Head of caudate nucleus (tissue), 42 donors: ENCODE measurements around the gene PRSS48.
"Not testable (repeated sequence)": the region's sequence is repeated elsewhere in the genome, so short reads cannot be mapped to it uniquely, and the experiment has no call there.

Experiments used
- DNase-seq, 42 donors: peaks; one replicate each; pipeline versions ENCODE4 v3.0.0 to v3.0.0-alpha.2; 2020 to 2021; ENCODE audit warnings: mixed read lengths in 7 of 42
- intact Hi-C: fragments of 100-400 bp; cut with DNase I; formaldehyde crosslinking; loops from one replicate; pipeline ENCODE4 v1.15.0; 2022

PRSS48 gene

DNA sequence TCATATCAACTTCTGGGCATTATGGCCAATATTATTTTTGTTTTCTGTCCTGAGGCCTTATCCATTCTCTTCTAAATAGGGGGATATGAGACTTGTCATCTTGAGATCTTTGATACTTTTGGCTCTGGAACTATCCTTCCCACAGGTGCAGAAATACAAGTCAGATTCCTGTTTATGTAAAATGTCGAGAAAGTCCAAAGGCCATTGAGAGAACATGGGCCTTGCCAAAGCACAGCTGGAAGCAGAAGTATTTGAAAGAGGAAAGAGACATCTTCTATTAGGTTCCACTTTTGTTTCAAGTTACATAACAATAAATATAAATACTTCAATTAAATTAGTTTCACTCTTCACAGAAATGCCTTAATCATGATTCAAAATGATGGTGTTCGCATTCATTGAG is 20.8 kb upstream of the PRSS48 start:
- no peak for DNase-seq
- intact Hi-C loops: no loop called here

DNA sequence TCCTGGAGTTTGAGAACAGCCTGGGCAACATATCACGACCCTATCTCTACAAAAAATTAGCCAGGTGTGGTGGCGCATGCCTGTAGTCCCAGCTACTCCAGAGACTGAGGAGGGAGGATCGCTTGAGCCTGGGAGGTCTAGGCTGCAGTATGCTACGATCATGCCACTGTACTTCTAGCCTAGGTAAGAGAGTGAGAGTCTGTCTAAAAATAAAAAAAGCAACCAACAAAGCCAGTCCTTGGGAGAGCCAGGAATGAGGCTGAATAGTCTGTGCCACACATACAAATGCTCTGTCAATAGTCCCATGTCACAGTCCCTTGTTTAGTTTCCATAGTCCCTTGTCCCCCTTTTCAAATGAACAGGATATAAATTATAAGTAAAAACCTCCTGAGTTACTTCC is 19.3 kb upstream of the PRSS48 start:
- no peak for DNase-seq
- intact Hi-C loops: no loop called here

DNA sequence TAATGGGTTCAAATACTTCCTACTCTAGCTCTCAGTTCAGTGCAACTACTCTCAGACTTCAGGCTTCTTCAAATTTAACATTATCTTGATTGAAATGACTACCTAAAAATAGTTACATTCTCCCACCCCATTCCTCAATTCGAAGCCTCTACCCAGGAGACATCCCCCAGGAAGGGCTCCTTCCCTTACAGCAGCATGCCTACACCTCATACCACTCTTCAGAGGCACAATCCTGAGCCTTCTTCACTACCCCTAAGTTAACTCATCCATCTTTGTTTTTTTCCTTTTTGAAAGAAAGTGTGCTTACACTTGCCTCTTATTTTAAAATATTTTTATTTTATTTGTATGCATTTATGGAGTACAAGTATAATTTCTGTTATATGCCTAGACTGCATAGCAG is 17.2 kb upstream of the PRSS48 start:
- intact Hi-C loops: no loop called here
- DNase-seq: no peak

DNA sequence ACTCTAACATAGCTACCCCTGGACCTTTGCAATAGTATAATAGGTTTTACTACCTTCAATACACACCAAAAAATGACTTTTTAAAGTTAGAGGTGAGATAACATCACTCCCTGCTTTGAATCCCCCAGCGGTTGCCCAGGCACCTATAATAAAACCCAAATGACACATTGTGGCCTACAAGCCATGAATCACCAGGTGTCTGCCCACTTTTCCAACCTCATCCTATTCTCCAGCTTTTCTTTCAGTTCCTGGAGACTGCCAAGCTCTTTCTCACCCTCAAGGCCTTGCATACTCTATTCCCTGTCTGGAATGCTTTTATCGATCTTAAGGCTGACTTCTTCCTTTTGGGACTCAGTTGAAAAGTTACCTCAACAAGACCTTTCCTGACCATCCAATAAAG is 16.4 kb upstream of the PRSS48 start:
- intact Hi-C loops: no loop called here
- no peak for DNase-seq

DNA sequence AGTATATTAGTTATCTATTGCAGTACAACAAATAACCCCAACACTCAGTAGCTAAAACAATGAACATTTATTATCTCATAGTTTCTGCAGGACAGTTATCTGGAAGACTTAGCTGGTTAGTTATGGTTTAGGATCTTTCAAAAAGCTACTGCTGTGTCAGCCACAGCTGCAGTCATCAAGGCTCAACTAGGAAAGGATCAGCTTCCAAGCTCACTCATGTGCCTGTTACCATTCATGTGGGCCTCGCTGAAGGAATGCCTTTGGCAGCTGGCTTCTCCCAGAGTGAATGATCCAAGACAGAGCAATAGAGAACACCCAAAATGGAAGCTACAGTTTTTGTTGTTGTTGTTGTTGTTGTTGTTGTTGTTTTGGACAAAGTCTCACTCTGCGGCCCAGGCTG is 13.5 kb upstream of the PRSS48 start:
- intact Hi-C loops: no loop called here
- DNase-seq: no peak

DNA sequence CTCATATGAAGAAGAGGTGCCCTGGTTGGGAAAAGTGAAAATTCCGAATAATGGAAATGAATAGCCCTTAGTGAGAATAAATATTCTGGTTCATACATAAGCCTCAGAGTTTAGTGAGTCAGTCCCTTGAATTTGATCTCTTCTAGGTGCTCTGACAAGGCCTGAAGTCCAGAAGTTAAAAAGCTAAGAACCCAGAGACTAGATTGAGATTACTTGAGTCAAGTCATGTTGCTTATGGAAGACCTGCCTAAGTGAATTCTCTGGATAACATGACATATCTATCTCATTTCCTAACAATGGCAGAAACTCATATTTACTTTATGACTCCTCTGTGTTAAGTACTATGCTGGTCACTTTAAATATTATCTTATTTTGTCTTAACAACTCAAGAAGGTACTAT is 10.5 kb upstream of the PRSS48 start:
- intact Hi-C loops: no loop called here
- DNase-seq: no peak

DNA sequence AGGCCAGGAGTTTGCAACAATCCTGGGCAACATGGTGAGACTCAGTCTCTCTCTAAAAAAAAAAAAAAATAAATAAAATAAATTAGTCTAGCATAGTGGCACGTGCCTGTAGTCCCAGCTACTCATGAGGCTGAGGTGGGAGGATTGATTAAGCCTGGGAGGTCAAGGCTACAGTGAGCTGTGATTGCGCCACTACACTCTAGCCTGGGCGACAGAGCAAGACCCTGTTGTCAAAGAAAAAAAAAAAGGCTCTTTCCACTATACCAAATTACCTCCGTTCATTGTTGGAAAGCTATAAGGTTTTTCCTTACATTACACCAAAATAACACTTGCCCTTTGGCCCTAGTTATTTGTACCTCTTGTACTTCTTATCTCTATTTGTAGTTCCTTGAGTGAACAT is 9.9 kb upstream of the PRSS48 start:
- DNase-seq: no peak

DNA sequence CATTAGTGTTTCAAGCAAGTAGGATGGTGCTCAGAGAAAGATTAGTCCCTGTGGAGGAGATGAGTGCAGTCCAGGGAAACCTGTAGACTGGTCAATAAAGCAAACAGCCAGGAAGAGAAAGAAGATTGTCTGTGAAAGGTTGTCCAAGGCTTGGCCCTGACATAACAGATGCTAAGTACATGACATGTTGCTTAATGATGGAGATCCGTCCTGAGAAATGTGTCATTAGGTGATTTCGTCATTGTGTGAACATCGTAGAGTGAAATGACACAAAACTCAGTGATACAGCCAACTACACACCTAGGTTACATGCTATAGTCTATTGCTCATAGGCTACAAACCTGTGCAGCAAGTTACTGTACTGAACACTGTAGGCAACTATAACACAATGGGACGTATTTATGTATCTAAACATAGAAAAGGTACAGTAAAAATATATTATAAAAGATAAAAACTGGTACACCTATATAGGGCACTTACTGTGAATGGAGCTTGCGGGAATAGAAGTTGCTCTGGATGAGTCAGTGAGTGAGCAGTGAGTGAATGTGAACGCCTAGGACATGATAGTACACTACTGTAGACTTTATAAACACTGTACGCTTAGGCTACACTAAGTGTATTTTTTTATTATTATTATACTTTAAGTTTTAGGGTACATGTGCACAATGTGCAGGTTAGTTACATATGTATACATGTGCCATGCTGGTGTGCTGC is 9.0 kb upstream of the PRSS48 start:
- no peak for DNase-seq
- intact Hi-C loops: no loop called here

More for the DNA sequence above, 9.9 kb upstream of the PRSS48 start:
- intact Hi-C loops: no loop called here

DNA sequence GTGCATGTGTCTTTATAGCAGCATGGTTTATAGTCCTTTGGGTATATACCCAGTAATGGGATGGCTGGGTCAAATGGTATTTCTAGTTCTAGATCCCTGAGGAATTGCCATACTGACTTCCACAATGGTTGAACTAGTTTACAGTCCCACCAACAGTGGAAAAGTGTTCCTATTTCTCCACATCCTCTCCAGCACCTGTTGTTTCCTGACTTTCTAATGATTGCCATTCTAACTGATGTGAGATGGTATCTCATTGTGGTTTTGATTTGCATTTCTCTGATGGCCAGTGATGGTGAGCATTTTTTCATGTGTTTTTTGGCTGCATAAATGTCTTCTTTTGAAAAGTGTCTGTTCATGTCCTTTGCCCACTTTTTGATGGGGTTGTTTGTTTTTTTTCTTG is 8.1 kb upstream of the PRSS48 start:
- intact Hi-C loops, DNase-seq: not testable (repeated sequence)

DNA sequence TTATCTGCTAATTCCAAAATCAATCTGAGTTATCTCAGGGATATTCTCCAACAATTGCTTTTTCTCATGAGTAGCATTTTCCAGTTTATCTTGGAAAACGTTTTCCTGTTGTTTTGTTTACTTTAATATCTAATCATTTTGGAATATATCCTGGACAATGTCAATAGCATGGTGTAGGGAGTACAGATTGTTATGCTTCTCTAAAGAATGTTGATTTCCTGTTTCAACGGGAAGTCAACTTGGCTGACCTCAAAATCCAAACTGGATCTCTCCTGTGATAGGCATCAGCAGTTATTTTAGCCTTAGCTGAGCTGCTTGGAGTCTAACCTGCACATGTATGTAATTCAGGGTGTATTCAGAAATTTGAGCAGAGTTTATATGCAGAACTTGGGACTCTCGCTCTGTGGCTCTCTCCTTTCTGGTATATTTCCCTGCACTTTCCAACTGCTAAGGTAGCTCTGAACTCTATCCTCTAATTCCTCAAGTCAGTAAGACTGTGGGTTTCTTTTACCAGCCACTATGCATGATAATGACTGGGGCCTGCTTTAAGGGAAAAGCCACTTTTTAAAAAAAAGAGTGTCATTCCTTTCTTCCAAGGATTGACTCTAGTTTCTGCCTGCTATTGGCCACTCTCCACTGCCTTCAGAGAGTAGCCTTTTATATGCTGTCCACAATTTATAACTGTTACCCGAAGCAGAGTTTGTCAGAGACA is 7.7 kb downstream of the PRSS48 start:
- intact Hi-C loops: no loop called here
- no peak for DNase-seq

DNA sequence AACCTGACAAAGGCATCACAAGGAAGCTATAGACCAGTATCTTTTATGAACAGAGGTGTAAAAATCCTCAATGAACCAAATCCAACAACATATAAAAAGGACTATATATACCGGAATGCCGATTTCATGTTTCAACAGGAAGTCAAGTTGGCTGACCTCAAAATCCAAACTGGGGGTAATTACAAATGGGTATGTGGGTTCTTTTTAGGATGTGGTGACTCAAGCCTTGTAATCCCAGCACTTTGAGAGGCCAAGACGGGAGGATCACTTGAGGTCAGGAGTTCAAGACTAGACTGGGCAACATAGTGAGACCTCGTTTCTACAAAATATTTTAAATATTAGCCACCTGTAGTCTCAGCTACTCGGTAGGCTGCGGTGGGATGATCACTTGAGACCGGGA is 10.4 kb downstream of the PRSS48 start:
- intact Hi-C loops: no loop called here
- no peak for DNase-seq

DNA sequence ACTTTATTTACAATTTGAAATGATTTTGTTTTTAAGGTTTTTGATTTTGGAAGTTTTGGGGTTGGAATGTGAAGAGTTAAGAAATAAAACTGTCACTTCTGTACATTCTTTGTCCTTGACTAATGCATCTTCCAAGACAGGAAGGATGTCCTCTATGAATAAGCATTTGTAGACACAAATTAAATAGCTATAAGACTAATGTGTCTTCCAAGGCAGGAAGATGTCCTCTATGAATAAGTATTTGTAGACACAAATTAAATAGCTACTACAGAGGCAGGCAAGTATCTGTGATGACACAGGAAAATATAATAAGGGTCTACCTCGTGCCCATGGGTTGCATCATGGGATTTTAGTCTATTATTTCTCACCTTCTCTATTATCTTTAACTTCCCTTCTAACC is 14.5 kb downstream of the PRSS48 start:
- DNase-seq: no peak
- intact Hi-C loops: no loop called here

DNA sequence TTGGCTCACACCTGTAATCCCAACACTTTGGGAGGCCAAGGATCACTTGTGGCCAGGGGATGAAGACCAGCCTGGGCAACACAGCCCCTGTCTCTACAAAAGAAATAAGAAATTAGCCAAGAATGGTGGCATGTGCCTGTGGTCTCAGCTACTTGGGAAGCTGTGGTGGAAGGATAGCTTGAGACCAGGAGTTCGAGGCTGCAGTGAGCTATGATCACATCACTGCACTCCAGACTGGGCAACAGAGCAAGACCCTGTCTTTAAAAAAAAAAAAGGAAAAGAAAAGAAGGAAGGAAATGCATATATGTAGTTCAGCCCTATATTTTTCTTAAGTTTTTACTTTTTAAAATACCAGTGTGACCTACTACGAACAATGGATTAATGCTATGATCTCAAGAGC is 15.1 kb downstream of the PRSS48 start:
- DNase-seq: no peak
- intact Hi-C loops: no loop called here

DNA sequence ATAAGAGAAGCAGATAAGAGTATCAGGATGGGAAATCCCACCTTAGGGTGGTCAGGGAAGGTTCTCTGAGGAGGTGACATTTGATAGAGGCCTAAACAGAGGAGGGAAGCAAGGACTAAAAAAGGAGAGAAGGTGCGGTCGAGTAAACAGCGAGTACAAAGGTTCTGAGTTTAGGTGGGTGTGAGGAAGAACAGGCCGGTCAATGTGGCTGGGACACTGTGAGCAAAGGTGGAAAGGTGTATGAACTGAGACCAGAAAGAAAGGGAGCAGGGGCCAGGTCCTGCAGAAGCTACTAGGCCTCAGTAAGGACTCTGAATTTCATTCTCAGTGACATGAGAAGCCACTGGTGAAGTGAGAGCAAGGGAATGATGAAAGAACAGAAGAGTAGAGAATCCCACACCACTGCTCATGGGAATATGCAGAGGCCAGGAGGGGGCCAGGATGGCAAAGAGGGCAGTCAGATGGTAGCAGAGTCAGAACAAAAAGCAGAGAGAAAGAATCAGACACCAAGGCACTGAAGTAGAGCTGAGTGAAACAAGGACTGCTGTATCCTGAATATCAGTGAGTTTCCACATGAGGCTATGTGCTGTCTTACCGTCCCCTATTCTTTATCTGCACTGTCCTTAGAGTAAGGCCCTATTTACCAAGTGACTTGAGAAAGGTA is 18.0 kb downstream of the PRSS48 start:
- intact Hi-C loops: no loop called here

DNA sequence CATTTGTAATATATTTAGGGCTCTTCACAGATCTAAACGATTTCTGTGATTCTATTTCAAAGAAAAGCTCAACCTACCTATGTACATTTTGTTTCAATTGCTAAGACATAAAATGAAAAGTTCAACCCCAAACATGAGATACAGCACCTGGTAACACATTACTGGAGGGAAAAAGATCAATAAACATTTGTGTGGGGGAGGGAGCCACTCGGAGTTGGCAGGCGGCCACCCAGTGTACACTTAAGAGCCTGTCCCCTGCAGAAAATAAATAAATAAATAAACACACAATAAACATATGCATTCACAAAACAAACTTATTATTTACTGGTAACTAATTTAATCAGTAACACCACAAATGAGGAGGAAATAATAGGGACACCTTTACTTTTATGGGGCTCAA is 19.3 kb downstream of the PRSS48 start:
- intact Hi-C loops: no loop called here
- DNase-seq: peak in 1 of 42 donors; percentile 58

More for the DNA sequence above, 18.0 kb downstream of the PRSS48 start:
- DNase-seq: no peak

DNA sequence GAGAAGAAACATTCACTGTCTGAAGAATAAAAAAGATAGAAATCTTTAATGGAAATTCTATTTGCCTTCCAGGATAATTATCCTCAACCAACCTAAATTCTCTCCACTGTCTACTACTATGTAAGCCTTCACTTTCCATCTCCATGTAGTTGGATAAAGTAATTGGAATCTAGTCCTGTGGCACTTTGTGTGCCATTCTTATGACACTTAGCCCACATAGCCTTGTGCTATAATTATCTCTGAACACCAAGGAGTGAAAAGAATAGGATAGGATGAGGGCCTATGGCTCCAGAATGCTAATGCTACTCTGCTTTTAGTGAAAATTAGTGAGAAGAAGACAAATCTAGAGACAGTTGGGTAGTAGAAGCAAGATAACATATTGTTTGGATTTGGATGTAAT is 20.2 kb downstream of the PRSS48 start:
- DNase-seq: no peak
- intact Hi-C loops: no loop called here

DNA sequence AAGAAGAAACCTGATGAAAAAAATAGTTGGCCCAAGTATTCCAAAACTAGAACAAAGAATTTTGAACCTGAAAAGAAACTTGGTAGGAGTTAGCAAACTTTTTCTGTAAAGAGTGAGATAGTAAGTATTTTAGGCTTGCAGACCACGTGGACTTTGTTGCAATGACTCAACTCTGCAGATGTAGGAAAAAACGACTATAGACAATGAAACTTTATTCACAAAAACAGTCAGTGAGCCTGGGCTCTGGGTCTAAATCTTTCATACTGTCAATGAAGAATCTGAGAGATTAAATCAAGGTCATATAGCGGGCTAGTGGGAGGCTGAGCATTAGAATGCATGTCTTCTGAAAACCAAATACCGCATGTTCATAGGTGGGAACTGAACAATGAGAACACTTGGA is 25.5 kb downstream of the PRSS48 start:
- intact Hi-C loops: no loop called here
- peak in 5 of 42 donors; percentile 4 to 53 (median 22) for DNase-seq

DNA sequence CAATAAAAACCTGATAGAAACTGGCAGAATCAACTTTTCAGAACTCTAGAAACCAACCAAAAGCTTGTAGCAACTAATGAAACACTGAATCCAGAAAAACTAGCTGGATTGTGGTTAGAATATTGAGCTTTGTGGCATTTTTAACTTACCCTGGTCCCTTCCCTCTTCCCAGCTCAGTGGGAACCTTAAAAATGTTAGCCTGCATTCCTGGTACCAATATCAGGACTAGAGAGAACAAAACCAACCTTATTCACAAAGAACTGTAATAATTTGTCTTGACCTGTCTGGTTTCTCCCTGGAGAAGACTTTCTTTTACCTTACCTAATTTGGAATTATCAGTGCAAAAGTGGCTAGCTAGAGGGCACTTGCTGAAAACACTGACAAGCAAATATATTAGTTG is 27.3 kb downstream of the PRSS48 start:
- no peak for DNase-seq

DNA sequence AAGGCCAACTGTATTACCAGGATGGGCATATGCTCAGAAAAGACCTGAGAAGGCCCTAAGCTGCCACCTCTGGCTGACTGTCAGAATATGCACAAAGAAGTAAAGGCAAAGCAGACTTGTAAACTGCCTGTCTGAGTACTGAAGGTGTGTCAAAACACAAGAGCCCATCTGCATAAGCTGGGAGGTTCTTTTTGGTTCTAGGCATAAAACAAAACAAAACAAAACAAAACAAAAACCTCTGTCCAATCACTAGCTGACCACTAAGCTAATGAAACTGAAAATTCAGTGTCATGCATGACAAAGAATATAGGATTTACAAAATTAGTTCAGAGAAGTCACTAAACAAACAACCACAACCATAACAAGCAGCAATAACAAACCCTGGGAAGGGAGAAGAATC is 27.8 kb downstream of the PRSS48 start:
- DNase-seq: no peak
- intact Hi-C loops: no loop called here

More for the DNA sequence above, 27.3 kb downstream of the PRSS48 start:
- intact Hi-C loops: no loop called here

DNA sequence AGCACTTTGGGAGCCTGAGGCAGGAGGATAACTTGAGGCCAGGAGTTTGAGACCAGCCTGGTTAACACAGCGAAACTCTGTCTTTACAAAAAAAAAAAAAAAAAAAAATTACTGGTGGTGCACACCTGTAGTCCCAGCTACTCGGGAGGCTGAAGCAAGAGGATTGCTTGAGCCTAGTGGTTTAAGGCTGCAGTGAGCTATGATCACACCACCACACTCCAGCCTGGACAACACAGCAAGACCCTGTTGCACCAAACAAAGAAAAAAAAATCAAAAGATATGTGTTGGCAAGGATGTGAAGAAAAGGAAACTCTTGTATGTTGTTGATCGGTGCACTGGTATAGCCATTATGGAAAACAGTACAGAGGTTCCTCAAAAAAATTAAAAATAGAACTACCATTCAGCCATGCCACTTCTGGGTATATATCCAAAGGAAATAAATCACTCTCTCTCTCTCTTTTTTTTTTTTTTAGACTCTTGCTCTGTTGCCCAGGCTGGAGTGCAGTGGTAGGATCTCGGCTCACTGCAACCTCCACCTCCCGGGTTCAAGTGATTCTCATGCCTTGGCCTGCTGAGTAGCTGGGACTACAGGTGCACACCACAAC is 33.3 kb downstream of the PRSS48 start:
- intact Hi-C loops: no loop called here
- DNase-seq: no peak
